ENCODE measurements around the gene PBX4.

- TF ChIP-seq POLR2AphosphoS5 (IDR thresholded peaks at IDR 0.05; ENCODE audit: low read depth, low read length): no peak
- TF ChIP-seq SPI1 (IDR thresholded peaks at IDR 0.05; ENCODE audit: low read depth, low read length): no peak
Measured at GRCh38 chr19:19584356-19584755, 34.1 kb downstream of the PBX4 start.
